Ammon's horn (tissue), 1 donor: ENCODE data around the gene CALR3.
"Not testable (repeated sequence)": the region's sequence is repeated elsewhere in the genome, so short reads cannot be mapped to it uniquely, and the experiment has no call there.

ENCODE experiments used
- DNase-seq: peaks from one replicate; pipeline ENCODE4 v3.0.0-alpha.2; 2016; ENCODE audit warnings: low spot score

The CALR3 gene

DNA sequence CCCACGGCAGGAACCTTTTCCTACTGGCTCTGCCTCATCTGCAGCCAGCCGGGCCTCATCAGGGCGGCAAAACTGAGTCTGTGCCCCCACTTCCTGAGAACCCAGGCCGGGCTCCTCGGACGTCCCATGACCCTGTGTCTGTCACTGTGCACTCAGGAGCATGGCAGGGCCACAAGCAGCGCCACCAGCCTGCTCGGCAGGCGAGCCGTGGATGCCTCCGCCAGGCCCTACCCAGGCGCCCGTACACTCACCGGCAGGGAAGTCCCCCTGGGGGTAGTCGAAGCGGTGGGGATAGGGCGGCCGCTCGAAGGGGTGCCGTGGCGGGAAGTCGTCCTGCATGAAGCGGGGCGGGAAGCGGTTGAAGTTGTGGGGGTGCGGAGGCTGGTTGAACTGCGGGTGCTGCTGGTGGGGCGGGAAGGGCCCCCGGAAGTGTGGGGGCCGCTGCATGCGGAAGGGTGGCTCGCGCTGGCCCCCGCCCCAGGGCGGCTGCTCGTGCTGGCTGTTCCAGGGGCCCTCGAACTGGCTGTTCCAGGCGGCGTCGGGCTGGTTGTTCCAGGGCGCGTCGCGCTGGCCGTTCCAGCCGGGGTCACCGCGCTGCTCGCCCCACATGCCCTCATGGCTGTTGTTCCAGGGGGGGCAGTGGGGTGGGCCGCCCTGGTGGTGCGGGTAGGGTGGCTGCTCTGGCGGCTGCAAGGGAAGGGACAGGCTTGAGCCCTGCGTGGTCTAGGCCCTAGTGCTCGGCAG is 29.2 kb upstream of the CALR3 start:
- DNase-seq, result no peak

DNA sequence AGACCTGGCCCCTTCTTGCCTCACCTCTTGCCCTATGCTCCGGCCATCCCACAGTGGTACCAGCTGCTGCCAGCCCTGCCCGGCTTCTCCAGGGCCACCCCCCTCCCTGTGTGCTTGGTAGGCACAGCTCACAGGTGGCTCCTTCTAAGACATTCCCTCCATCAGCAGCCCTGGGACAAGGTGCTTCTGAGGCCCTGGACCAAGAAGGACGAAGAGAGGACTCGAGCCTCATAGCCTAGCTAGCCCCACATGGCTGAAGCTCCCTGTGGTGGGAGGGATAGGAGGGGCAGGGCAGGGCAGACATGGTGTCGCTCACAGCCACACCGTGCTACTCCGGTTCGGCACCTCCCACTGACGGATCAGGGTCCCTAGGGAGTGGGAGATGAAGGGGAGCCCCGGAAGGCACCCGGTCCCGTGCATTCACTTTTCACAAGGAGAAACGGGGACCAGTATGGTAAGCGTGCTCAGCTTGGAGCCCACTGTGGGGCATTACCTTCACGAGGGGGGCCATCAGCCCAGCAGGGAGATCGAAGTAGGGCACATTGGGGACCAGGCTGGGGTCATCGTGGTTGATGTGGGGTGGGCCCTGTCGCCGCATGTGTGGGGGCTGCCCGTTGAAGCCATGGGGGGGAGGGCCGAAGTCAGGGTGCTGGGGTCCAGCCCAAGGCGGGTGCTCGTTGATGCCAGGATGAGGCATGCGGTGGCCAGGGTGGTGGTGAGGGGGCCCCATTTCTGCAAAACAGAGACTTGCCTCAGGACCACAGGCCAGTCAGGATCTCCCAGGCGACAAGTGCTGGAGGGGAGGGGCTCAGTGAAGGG is 26.8 kb upstream of the CALR3 start:
- DNase-seq, result no peak

DNA sequence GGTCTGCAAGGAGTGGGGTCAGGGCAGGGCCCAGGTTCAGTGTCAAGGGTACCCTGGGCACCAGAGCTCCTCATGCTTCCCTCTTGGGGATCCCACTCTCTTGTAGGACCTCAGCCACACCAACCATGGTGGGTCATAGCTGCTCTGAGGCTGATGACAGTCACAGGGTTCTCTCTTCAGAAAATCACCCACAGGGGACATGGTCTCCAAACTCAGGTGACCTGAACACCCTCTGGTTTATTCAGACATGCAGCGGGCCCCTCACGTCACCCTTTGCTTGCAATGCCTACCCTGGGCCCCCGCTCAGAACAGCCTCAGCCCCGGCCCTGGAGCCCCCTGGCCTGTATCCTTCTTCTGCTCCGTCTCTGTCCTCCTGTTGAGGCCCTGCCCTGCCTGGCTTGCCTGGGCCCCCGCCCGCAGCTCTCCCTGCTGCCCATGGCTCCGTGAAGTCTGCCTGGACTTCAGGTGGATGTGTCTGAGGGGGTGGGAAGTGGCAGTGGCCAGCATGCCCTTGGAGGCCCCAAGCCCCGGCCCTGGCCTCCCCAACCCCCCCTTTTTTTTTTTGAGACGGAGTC is 25.8 kb upstream of the CALR3 start:
- DNase-seq, result no peak

DNA sequence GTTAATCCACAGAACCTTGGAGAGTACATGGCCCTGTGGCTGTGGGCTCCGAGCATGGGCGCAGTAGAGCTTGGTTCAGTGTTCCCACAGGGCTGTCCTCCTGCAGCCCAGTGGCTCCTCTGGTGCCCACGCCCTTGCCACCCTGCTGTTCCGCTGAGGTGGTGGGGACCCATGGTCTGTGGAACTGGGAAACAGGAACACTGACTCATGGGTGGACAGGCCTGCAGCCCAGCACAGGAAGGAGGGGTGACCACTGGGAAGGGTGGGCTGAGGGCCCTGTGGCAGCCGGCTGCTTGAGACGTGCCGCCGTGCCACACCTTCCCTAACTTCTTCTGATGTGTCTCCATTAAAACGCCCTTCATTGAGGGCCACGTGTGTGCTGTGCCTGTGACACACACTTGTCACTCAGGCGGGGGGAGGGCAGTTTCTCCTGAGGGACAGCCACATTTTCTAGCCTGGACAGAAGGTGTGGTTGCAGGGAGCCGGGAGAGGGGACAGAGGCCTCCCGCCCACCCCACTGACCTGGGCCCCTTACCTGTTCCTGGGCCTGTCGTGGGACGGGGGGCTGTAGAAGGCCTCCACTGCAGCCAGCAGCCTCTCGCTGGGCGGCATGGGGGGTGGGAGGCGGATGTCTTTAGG is 25.1 kb upstream of the CALR3 start:
- no peak for DNase-seq

DNA sequence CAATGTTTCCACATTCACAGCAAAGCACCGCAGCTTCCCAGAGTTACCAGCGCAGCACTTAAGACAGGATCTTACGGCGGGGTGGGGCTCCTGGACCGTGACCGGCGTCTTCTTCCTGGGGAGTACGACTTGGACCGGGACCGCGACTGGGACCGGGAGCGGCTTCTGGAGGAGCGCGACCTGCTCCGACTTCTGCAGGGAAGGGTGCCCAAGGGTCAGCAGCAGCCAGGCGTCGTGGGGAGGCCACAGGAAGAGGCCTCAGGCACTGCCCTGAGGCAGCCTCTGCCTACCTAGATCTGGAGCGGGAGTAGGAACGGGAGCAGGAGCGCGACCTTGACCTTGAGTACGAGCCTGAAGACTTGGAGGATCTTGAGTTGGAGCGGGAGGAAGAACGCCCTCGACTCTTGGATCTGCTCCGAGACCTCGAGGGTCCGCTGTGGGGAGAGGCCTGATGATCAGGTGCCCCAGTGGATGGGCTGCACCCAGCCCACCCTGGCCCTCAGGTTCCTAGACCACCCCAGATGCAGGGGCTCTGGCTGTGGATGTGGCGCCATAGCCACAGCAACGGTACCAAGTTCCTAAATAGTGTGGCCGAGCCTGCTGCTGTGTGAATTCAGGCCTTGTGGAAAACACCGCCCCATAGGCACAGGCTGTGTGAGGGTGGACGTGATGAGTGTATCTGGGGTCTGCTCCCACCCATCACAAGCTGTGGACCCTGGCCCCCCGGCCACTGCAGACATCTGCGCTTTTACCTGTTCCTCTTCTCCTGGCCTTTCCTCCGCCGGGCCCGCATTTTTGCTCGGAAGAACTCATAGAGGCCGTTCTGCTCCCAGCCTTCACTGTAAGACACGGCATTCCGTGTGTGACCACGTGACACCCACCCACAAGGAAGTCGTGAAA is 24.4 kb upstream of the CALR3 start:
- no peak for DNase-seq

DNA sequence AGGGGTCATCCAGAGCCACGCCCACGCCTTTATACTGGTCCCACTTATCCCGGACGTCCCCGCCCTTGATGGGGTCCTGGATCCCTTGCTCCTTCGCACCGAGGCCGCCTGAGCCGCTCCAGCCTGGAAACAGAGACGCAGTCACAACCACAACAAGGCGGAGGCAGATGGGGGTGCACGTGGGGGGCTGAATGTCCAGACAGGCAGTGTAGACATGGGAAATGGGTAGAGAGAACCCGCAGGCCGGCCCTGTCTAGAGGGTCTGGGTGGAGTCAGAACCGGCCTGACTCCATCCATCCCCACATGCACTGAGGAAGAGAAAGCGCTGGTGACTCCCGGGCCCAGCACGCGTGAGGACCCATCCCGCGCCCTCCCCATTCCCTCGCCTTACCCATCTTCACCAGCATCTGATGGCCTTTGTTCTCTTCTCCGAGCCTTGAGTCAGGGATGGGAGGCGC is 23.3 kb upstream of the CALR3 start:
- DNase-seq, result no peak

DNA sequence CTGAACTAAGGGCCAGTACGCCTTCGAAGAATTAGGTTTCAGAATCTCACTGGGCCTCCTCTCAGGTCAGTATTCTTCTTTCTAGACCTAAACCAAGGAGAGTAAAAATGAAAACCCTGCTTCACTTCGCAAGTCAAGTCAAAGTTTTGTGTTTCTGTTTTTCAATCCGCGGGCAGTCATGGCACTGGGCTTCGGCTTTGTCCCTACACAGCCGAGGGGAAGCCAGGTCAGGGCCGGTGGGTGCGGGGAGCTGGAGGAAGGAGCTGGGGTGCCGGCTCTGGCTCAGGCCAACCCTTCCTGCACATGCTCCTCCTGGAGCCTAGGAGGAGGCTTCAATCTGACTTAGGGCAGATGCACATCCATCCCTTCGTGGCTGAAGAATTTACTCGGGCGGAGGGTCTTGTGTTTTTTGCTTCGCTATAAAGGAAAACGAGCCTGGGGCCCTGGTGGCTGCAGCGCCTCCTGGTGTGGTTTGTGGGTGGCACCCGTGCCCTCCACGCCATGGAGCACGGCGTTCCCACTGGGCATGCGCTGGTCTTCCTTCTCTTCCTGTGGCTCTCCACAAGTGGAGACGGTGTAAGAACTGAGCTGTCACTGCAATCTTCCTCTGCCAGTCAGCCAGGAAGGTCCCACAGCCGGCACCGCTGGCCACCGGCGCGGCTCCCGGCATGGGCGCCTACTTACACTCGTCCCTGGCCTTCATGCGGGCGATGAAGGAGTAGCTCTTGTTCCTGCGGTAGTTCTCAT is 22.7 kb upstream of the CALR3 start:
- no peak for DNase-seq

DNA sequence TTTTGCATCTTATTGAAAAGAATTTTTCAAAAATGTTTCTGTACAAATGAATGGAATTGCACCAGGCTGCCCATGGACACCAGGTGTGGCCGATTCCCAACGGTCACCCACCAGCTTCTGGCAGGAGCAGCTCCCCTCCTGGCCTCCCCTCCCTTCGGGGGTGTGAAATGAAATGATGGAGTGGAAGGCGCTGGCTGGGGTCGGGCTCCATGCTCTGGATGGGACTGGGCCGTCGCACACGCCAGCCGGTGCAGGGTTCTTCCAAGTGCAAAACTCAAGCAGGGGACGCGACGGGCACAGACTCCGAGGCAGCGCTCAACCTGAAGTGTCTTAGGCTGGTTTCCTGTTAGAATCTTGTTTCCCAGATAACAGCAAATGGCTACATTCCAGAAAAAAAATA is 22.1 kb upstream of the CALR3 start:
- no peak for DNase-seq

DNA sequence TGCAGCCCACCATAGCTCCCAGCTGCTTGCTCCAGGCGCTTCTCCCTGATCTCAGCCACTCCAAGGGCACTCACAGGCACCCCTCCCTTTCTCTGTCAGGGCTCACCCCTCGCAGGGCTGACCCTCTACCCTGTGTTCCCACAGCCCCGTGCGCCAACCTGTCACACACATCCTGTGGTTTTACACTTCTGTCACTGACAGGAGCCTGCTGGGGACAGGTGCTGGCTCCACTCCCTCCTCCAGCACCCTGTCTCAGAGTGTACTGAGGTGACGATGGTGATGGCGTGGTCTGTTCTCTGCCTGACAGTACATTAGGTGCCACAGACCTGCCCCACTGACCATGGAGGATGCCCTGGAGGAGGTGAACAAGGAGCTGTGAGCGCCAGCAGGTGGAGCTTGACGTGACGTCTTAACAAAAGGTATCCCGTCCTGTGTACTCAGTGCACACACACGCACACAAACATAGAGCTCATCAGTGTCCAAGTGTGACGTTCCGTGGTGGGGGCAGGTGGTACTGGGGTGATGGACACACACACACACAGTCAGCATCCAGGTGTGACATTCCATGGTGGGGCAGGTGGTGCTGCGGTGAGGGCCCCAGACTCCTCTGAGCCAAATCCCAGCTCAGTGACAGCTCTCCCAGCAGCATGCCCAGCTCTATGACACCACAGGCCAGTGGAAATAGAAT is 21.1 kb upstream of the CALR3 start:
- no peak for DNase-seq

DNA sequence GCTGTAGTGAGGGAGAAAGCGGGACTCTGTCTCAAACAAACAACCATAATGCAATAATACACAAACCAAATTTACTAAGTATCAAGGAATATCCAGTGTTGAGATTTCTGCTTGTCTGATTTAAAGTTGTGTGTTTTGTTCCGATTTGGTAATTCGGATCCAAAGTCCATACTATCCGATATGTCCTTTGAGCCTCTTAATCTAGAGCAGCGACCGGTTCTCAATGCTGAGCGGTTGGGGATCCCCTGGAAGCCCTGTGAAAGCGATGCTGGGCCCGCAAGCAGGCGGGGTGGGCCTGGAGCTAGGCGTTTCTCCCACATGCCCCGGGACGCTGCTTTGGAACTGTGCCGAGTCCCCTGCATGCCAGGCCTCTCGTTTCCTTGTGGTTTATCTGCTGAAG is 20.4 kb upstream of the CALR3 start:
- no peak for DNase-seq

DNA sequence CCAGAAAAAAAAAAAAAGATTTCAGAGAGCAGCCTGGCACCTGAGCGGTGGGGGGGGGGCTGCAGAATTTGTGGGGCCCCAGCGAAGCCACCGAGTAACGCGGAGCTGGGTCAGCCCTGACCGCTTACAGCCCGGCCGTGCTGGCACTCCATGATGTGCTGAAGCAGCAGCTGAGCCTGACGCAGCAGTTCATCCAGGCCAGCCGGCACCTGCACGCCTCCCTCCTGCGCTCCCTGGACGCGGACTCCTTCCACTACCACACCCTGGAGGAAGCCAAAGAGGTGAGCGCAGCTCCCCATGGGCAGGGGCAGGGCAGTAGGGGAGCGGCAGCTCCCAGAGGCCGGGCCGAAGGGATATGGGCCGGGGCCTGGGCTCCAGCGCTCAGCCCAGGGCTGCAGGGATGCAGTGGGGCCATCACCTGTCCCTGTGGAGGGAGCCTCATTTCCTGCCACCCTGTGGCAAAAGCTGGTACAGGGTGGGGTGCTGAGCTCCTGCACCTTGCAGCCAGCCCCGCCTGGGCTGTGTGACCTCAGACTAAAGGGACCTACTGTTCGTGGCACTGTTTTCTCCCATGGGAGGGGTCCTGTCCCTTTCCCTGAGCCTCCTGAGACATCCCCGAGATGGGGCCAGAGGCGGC is 18.5 kb upstream of the CALR3 start:
- no peak for DNase-seq

DNA sequence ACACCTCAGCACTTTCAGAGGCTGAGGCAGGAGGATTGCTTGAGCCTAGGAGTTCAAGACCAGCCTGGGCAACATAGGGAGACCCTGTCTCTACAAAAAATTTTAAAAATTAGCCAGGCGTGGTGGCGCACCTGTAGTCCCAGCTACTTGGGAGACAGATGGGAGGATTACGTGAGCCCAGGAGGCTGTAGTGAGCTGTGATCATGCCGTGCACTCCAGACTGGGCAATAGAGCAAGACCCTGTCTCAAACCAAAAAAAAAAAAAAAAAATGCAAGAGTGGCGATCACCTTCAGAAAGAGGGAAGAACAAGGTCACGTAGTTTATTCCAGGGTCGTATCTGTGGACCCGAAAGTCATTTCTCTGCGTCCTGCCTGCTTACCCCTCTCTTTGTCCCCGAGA is 16.6 kb upstream of the CALR3 start:
- DNase-seq, result not testable (repeated sequence)

DNA sequence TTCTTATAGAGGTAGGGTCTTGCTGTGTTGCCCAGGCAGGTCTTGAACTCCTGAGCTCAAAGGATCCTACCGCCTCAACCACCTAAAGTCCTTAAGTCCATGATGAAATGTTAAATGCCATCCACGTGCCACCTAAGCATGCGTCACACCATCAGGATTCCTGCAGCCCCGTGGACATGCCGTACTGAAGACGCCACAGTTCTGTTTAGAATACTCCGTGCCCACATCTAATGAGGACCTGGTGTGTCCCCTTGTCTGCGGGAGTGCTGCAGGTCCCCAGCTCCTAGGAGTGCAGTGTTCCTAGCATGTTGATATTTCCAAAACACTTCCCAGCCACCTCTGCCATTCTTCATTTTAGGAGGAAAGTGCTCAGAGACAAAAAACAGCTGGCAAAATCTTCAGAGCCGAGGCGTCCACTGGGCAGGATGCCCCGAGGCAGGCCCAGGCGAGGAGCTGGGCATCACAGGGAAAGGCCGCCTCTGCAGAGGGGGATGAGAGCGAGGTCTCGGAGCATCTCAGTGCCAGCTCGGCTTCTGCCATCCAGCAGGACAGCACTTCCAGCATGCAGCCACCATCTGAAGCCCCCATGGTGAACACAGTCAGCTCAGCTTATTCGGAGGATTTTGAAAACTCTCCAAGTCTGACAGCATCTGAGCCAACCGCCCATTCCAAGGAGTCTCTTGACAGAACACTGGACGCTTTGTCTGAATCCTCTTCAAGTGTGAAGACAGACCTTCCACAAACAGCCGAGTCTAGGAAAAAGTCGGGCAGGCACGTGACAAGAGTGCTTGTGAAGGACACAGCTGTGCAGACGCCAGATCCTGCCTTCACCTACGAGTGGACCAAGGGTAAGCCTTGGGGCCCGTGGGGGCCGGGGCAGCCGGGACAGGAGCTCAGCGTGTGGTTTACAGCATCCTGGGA is 13.4 kb upstream of the CALR3 start:
- peak; percentile 75 for DNase-seq

DNA sequence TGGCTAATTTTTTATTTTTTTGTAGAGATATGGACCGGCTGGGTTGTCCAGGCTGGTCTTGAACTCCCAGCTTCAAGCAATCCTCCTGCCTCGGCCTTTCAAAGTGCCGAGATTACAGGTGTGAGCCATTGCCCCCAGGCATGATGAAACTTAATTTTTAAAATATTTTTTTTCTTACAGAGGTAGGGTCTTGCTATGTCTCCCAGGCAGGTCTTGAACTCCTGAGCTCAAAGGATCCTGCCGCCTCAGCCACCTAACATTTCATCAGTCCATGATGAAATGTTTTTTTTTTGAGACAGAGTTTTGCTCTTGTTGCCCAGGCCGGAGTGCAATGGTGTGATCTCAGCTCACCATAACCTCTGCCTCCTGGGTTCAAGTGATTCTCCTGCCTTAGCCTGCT is 12.6 kb upstream of the CALR3 start:
- no peak for DNase-seq

DNA sequence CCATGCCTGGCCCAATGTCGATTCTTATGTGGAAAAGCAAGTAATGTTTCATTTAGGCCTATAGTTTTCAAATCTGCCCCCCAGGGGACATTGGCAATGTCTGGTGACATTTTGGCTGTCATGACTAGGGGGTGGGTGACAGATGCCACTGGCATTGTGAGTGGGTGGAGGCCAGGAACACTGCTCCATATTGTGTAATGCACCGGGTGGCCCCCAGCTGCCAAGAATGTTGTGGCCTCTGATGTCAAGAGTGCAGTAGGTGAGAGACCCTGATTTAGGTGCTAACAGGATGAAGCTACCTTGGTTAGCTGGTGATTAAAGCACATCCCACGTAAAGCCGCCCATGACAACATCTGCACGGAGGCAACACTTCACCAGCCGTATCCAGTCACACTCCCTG is 11.0 kb upstream of the CALR3 start:
- DNase-seq, result no peak

DNA sequence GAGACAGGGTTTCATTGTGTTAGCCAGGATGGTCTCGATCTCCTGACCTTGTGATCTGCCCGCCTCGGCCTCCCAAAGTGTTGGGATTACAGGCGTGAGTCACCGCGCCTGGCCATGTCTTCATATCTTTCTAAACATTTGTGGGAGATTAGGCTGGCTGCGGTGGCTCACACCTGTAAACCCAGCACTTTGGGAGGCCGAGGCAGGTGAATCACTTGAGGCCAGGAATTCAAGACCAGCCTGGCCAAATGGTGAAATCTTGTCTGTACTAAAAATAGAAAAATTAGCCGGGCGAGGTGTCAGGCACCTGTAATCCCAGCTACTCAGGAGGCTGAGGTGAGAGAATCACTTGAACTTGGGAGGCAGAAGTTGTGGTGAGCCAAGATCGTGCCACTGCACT is 10.2 kb upstream of the CALR3 start:
- DNase-seq, result not testable (repeated sequence)

DNA sequence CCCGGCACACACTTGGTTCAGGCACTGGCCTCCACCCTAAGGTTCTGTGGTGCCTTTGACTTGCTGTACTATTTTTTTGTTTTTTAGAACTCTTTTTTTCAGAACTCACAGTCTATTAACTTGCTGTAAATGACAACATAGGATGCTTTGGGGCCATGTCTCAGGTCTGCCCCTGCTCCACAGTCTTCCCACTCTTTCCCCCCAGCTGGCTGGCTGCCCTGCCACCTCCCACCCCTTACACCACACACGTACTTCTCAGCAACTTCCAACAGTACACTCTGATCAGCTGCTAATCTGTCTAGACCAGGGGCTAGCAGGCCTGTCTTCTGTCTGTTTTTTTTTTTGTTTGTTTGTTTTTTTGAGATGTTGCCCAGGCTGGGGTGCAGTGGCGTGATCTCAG is 8.3 kb upstream of the CALR3 start:
- DNase-seq, result no peak

DNA sequence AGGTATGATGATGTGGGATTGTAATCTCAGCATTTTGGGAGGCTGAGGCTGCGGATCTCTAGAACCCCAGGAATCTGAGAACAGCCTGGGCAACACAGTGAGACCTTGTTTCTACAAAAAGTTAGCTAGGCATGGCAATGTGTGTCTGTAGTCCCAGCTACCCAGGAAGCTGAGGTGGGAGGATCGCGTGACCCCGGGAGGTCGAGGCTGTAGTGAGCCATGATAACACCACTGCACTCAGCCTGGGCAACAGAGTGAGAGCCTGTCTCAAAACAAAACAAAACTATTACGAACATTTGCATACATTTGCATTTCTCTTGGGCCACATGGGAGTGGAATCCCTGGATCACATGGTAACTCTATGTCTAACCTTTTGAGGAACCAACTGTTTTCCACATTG is 1.9 kb upstream of the CALR3 start:
- DNase-seq, result no peak

DNA sequence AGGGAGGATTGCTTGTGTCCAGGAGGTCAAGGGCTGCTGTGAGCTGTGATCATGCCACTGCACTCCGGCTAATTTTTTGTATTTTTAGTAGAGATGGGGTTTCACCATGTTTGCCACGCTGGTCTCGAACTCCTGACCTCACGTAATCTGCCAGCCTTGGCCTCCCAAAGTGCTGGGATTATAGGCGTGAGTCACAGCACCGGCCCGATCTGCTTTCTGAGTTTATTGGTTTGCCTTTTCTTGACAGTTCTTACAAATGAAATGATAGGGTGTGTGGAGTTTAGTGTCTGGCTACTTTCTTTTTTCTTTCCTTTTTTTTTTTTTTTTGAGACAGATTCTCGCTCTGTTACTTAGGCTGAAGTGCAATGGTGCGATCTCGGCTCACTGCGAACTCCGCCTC is 1.1 kb upstream of the CALR3 start:
- DNase-seq, result no peak
